Transverse colon (tissue), 4 donors: ENCODE results near the gene RAB5IF. TPM values are rescaled to one million over a fixed set of nuclear protein-coding genes. Genes with fewer than 3 reads are reported as not detected.

Experiments used
- DNase-seq: peaks from one replicate; pipeline ENCODE4 v3.0.0-alpha.2; 2019
- H3K27ac ChIP-seq, 4 donors: fragments of 200-600 bp; sonication (generic); 2 replicates each; pipeline ENCODE4 v1.5.1; 2016 to 2018; ENCODE audit warnings: inconsistent platforms in 4 of 4
- H3K27me3 ChIP-seq: fragments of 200-600 bp; sonication (generic); 2 replicates; pipeline ENCODE4 v1.5.1; 2017; ENCODE audit warnings: inconsistent platforms
- H3K36me3 ChIP-seq, 4 donors: fragments of 200-600 bp; sonication (generic); 2 replicates each; pipeline ENCODE4 v1.5.1; 2017 to 2019; ENCODE audit warnings: inconsistent platforms in 4 of 4
- H3K4me1 ChIP-seq, 4 donors: fragments of 200-600 bp; sonication (generic); 2 replicates each; pipeline ENCODE4 v1.5.1; 2017 to 2020; ENCODE audit warnings: inconsistent platforms in 4 of 4
- H3K4me3 ChIP-seq, 4 donors: fragments of 200-600 bp; sonication (generic); 1 replicate in 1 of 4; 2 replicates in 3 of 4; pipeline versions ENCODE4 v1.5.1 to v1.6.1; 2017 to 2019; ENCODE audit warnings: inconsistent platforms in 4 of 4
- H3K9me3 ChIP-seq, 2 donors: fragments of 200-600 bp; sonication (generic); 2 replicates each; pipeline ENCODE4 v1.5.1; 2017 to 2019; ENCODE audit warnings: inconsistent platforms in 2 of 2
- EP300 ChIP-seq: sonication (generic); formaldehyde crosslinking; IDR thresholded peaks from one replicate; pipeline ENCODE4 v1.6.1; 2017; ENCODE audit warnings: antibody characterized with exemption, low read depth
- POLR2A ChIP-seq: fragments of 450-650 bp; IDR thresholded peaks from one replicate; pipeline ENCODE4 v1.6.1; 2016; ENCODE audit warnings: antibody characterized with exemption, mild to moderate bottlenecking, moderate library complexity
- POLR2AphosphoS5 ChIP-seq, 3 donors: sonication (generic); formaldehyde crosslinking; IDR thresholded peaks; one replicate each; pipeline ENCODE4 v1.6.1; 2016; ENCODE audit warnings: antibody characterized with exemption in 3 of 3
- WGBS, 2 donors: methylation state at CpG; one replicate each; pipeline ENCODE4 v1.1.5; 2018; ENCODE audit warnings: low coverage in 1 of 2; 5-methylcytosine and 5-hydroxymethylcytosine counted together
- in situ Hi-C, 4 donors: fragments of 200-750 bp; cut with MboI; loops; one replicate each; pipeline versions ENCODE4 v1.15.0 to v1.15.1; 2017; ENCODE audit warnings: low sequenced_read_pairs in 3 of 4, low pct_ligation_motif_present in 1 of 4, low pct_unique_long_range_greater_than_20kb in 1 of 4
- intact Hi-C: fragments of 100-400 bp; cut with DNase I; formaldehyde crosslinking; loops from one replicate; pipeline ENCODE4 v1.15.1; 2023; ENCODE audit warnings: low total_unique reads
- total RNA-seq, 4 donors: library from RNA; depleted of rRNA; stranded (reverse); fragments of >200 nt; gene quantifications; one replicate each; pipeline ENCODE4 v1.1.0, GENCODE V29; 2016
- TF ChIP-seq, protein P1 (sequence below), 5 experiments: fragments of 200-600 bp in 3 of 5; fragments of 450-650 bp in 2 of 5; sonication (generic) in 3 of 5; IDR thresholded peaks; 1 replicate in 2 of 5; 2 replicates in 3 of 5; pipeline ENCODE4 v1.5.1; 2016 to 2017; ENCODE audit warnings: antibody characterized with exemption in 5 of 5, inconsistent platforms in 3 of 5, mild to moderate bottlenecking in 2 of 5, moderate library complexity in 1 of 5

RAB5IF gene
- total RNA-seq, 4 donors from 2014 or later: 42.2 to 136 (median 102) TPM

DNA sequence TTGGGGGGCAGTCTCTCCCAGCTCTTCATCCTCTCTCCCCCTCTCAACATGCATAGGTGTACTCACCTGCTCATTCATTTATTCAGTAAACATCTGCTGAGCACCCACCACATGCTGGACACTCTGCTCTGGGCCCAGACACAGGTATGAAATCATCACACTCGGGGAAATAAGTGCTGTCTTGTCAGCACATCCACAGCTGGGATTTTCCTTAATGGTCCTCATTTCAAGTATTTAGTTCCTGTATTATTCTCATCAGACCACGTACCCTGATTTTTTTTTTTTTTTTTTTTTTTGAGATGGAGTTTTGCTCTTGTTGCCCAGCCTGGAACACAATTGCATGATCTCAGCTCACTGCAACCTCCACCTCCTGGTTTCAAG lies 19.4 kb downstream of the RAB5IF start:
- TF ChIP-seq POLR2AphosphoS5 (IDR thresholded peaks at IDR 0.05) (no peak), POLR2A (no peak)
- Histone ChIP-seq H3K9me3 (no peaks in the 10 kb centered on the region), H3K27me3 (no peaks in the 10 kb centered on the region), H3K27ac (peak overlapping the region; percentile 49 to 70 (median 56)), H3K4me1 (peaks cover 0 to 13% (median 6%) of the 10 kb centered on the region in 4 donors), H3K36me3 (no peaks in the 10 kb centered on the region), H3K4me3 (no peak overlapping the region)
- intact Hi-C loops: no loop called here
- WGBS, 2 donors: 73 to 100% methylated on average over 1 to 2 of the region's 2 CpGs
- no peak for DNase-seq
- in situ Hi-C loops: loop anchor here in 1 of 4 donors (25.0 kb wide), 1 partner anchor 262 kb away; the partner anchor contains the start of gene TLDC2

DNA sequence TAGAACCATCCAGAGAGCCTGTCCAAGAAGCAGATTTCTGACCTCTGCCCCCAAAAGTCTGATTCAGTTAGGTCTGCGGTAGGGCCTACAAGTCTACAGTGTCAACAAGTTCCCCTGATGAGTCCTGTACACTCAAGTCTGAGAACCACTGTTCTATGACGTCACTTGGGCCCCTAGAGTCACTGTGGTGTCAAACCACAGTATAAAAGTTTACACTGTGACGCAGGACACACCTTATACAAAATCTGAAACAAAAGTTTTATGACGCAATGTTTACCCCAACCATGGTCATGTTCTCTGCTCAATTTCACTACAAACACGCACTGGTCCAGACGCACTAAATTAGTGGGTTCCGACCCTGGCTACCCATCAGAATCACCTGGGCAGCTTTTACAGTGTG lies 22.5 kb downstream of the RAB5IF start:
- intact Hi-C loops: no loop called here
- Histone ChIP-seq H3K9me3 (no peaks in the 10 kb centered on the region), H3K27me3 (no peaks in the 10 kb centered on the region), H3K36me3 (no peaks in the 10 kb centered on the region), H3K4me3 (no peak overlapping the region), H3K27ac (no peak overlapping the region), H3K4me1 (peaks cover 0 to 13% (median 6%) of the 10 kb centered on the region in 4 donors)
- 67 to 91% methylated on average over 1 to 7 of the region's 7 CpGs for WGBS, 2 donors
- TF ChIP-seq POLR2A: no peak
- no peak for TF ChIP-seq POLR2AphosphoS5 (IDR thresholded peaks at IDR 0.05)
- TF ChIP-seq, protein P1, sequence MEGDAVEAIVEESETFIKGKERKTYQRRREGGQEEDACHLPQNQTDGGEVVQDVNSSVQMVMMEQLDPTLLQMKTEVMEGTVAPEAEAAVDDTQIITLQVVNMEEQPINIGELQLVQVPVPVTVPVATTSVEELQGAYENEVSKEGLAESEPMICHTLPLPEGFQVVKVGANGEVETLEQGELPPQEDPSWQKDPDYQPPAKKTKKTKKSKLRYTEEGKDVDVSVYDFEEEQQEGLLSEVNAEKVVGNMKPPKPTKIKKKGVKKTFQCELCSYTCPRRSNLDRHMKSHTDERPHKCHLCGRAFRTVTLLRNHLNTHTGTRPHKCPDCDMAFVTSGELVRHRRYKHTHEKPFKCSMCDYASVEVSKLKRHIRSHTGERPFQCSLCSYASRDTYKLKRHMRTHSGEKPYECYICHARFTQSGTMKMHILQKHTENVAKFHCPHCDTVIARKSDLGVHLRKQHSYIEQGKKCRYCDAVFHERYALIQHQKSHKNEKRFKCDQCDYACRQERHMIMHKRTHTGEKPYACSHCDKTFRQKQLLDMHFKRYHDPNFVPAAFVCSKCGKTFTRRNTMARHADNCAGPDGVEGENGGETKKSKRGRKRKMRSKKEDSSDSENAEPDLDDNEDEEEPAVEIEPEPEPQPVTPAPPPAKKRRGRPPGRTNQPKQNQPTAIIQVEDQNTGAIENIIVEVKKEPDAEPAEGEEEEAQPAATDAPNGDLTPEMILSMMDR (IDR thresholded peaks at IDR 0.05): no peak
- no peak for TF ChIP-seq EP300
- in situ Hi-C loops: no loop called here
- DNase-seq: no peak

DNA sequence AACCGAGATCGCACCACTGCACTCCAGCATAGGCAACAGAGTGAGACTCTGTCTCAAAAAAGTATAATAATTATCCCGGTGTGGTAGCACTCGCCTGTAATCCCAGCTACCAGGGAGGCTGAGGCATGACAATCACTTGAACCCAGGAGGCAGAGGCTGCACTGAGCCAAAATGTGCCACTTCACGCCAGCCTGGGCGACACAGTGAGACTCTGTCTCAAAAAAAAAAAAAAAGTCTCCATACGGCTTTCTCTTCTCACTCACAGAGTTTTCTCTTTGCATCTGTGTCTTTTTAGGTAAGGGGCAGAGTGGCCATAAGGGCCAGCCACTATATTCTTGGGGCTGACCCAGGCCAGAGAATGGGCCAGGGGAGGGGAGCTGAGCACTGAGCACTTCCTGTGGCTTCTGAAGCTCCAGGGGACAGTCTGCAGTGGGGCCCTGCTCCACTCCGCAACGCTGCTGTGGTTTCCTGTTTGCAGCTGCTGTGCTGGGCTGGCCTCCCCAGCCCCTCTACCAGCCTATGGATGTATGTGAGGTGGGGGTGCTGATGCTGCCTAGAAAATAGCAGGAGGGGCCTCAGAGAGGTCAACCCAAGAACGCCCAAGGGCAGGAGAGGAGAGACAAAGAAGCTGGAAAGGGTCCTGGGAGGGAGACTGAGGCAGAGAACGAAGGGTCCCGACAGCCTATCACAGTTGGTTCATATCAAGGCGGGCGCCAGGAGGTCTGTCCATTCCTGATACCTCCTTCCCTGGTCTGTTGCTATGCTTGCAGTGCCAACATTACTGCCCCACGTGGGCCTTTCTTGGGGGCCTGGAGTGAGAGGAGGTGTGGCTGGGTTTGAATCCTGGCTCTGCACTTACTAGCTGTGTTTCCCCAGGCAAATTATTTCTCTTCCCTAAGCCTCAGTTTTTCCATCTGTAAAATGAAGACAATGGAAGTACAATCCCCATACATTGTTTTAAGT lies 24.4 kb downstream of the RAB5IF start:
- in situ Hi-C loops: no loop called here
- H3K36me3 ChIP-seq: no peaks in the 10 kb centered on the region
- peak; percentile 44 for DNase-seq
- TF ChIP-seq EP300 (no peak), POLR2A (no peak), POLR2AphosphoS5 (IDR thresholded peaks at IDR 0.05) (no peak)
- TF ChIP-seq, protein P1 (IDR thresholded peaks at IDR 0.05): no peak
- H3K9me3 ChIP-seq: no peaks in the 10 kb centered on the region
- no peaks in the 10 kb centered on the region for H3K27me3 ChIP-seq
- no peak overlapping the region for H3K4me3 ChIP-seq
- 73% methylated on average over 15 of the region's 15 CpGs; no CpG with 5 or more reads in 1 of the 2 donors for WGBS, 2 donors
- intact Hi-C loops: no loop called here
- H3K4me1 ChIP-seq: no peaks in the 10 kb centered on the region
- H3K27ac ChIP-seq: peak overlapping the region in 2 of 4 donors; percentile 26 to 43

DNA sequence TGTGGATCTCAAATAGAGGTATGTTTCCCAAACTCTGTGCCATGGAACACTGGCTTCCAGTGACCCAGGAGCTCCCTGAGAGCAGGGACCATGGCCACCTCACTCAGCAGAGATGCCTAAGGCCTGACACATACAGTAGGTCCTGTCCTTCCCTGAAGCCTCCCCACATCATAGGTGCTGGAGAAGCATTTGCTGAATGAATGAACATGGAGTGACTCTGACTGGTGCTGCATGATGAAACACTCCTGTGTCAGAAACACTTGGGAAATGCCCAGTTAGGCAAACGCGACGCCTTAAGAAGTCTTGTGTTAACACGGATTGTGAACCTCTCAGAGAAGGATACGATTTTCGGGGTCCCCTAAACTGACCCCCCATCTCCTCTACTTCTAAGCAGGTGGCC lies 26.1 kb downstream of the RAB5IF start:
- TF ChIP-seq, protein P1 (IDR thresholded peaks at IDR 0.05): no peak
- TF ChIP-seq POLR2AphosphoS5 (IDR thresholded peaks at IDR 0.05) (no peak), EP300 (no peak), POLR2A (no peak)
- Histone ChIP-seq H3K27ac (no peak overlapping the region), H3K4me3 (no peak overlapping the region), H3K27me3 (no peaks in the 10 kb centered on the region), H3K9me3 (no peaks in the 10 kb centered on the region), H3K4me1 (no peaks in the 10 kb centered on the region), H3K36me3 (no peaks in the 10 kb centered on the region)
- intact Hi-C loops (no loop called here), in situ Hi-C loops (no loop called here)
- 91 to 100% methylated on average over 2 to 6 of the region's 6 CpGs for WGBS, 2 donors
- no peak for DNase-seq
